Measurements from ENCODE around the gene TBRG1.

Gene TBRG1

DNA sequence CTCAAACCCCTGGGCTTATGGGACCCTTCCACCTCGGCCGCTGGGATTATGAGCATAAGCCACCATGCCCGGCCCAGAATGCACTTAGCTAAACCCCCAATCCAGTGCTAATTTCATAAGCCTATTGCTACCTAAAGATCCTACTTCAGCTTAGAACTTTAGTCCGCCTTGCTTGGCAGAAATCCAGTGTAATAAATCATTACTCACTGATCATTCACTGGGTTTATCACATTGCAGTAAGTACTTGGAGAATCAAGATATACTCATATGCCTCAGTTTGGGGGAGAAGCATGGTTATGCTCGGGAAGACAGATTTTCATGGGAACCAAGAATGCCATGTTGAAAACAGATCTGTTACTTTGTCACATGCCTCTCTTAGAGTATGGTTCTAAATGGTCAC, 3.8 kb upstream of the TBRG1 start:
- no peak for DNase-seq (ENCODE audit: low read depth)

DNA sequence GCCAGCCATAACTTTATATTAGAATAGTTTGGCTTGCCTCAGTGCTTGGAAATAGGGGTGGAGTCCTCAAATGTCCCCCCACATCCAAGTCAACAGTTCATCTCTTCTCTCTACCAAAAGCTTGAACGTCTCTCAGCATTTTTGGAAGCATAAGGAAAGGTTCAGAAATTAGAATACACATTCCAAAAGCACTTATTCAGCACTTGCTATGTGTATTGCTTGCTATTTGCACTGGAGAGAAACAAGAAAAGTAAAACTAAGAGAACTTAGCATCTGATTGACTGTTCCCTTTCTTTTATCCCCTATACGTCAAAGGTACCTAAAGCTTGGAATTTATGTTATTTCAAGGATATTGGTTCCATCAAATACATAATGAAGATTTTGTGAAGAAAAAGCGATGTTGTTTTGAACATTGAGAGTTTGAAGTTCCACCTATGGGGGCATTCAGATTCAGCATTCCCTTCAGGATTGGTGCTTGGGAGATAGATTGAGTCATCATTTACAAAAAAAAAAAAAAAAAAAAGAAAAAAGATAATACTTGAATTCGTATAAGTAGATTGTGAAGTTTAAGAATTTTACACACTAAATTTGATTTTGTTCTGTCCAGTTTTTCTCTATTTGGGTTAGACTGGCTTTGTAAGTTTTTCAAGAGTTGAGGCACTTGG, 1.3 kb downstream of the TBRG1 start:
- DNase-seq (ENCODE audit: low read depth), result no peak

DNA sequence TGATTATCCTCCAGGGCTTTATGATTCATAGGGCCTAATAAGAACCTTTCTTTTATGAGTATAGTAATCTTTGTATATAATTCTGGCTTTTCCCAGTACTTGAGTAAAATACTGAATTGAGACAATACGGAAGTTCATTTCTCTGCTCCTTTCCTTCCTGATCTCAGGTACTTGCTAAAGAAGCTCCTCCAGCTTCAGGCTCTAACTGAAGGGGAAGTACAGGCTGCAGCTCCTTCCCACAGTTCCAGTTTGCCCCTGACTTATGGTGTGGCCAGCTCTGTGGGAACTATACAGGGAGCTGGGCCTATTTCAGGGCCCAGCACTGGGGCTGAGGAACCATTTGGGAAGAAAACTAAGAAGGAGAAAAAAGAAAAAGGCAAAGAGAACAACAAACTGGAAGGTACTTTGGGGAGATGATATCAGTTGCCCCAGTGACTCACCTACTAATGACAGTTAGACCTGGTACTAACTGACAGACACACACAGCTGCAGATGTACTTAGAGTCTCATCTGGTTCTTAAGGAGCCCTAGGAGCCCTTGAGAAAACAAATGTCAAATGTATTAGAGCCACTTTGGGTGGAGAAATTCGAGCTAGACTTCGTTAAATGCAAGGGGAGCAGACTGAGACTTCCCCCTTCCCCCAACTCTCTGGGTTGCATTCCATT, 3.0 kb downstream of the TBRG1 start:
- no peak for DNase-seq (ENCODE audit: low read depth)

DNA sequence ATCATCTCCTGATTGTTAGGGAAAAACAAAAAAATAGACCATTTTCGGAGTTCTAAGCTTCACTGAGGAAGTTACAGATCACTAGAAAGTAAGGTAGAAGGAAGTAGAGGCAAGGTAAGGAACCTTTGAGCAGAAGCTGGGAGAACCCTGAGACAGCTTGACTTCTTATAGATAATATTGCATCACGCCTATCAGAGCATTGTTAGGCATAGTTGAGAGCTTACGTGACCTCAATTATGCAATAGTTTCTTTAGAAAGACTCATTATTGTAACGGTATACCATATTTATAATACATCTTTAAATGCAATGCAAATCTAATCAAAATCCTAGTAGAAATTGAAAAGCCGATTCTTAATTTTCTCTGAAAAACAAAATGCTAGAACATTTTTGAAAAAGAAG, 4.9 kb downstream of the TBRG1 start:
- DNase-seq (ENCODE audit: low read depth), result no peak

DNA sequence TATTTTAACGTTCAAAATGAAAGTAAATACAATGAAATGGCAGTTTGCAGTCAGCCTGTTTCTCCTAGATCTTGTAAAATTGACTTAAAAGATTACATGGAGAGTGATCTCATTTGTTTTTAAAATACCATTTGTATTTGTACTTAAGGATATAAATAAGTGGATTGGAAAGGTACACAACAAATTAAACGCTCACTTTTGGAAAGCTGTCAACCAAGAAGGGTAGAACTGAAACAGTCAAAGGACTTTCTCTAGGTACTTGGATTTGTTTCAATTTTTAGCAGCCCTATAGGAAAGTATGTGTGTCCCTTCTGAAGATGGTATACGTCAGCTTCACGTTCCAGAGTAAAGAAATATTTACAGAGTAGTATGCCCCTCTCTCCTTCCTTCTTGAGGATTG, 7.3 kb downstream of the TBRG1 start:
- DNase-seq (ENCODE audit: low read depth), result no peak

DNA sequence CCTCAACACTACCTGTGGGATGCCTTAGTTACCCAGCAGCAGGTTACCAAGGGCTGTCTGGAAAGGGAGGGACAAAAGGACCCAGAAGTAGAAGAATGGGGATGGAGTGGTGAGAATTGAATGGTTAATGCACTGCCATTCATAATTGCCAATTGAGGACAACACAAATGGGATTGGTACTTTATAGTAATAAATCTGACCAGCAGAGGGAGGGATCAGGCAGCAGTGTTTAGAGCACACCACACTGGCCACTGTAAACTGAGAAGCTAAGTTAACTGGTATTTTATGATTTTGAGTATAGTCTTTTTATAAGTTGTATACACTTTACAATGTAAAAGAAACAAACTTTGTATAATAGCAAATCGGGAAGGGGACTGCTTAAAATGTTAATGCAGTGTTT, 10.7 kb downstream of the TBRG1 start:
- no peak for DNase-seq (ENCODE audit: low read depth)

DNA sequence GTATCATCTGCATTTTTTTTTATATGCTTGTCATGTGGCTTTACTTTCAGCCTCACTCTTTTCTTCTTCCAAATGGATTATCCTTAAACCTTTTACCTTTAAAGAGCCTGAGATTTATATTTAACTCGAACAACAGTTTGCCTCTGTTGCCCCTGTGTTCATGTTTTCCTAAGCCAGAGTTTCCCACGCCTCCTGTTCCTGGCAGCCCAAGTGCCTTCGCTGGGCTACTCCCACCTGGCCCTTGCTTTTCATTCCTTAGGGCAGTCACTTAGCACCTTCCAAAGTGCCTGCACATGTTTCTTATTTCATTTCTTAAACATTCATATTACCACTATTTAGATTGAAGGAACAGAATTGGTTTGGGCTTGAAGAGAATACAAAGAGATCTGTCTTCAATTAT, 13.3 kb downstream of the TBRG1 start:
- DNase-seq (ENCODE audit: low read depth), result no peak

DNA sequence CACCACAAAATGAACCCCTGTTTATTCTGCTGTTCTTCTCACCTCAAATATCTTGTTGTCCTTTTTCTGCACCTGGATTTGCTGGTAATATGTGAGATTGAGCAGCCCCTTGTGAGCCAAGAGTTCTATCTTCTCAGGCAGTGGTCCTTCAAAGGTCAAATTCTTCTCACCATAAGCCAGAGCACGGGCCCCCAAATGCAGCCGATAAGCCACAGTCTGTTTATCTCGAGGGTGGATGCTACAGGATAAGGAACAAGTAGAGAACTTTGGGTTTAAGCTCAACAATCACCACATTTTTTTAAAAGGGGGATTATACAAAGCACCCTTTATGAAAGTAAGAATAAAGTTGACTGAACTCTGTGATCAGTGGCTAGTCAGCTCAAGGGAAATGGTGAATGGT, 15.8 kb downstream of the TBRG1 start:
- DNase-seq (ENCODE audit: low read depth), result no peak

DNA sequence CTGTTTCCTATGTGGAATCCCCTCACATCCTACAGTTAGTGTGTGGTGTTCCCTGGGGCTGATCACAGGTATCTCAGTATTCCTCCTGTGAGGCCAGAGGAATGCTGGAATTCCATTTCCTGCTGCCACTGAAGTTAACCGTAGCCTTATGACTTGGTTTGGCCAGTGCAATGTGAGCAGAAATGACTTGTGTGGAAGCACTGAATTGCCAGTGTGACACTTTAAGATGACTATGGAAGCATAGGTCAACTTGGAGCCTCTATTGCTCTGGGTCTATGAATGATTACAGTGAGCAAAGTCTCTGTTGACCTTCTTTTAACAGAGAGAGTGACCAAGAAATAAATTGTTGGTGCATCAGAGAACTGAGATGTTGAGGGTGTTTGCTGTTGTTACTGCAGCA, 16.5 kb downstream of the TBRG1 start:
- no peak for DNase-seq (ENCODE audit: low read depth)

DNA sequence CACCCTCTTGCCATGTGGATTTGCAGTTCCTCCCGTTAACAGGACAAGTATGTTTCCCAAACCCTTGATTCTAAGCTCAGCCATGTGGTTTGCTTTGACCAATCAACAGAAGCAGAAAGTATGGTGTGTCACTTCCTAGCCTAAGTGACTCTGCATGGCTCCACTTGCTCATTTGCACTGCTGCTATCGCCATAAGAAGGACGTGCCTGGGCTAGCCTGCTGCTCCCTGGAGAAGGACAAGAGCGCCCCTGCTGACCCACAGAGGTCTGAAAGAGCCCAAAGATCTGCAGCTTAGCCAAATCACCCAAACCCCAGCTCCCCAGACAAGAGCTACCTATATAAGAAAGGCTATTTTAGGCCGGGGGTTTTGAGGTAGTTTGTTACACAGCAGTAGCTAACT, 18.0 kb downstream of the TBRG1 start:
- DNase-seq (ENCODE audit: low read depth), result no peak

DNA sequence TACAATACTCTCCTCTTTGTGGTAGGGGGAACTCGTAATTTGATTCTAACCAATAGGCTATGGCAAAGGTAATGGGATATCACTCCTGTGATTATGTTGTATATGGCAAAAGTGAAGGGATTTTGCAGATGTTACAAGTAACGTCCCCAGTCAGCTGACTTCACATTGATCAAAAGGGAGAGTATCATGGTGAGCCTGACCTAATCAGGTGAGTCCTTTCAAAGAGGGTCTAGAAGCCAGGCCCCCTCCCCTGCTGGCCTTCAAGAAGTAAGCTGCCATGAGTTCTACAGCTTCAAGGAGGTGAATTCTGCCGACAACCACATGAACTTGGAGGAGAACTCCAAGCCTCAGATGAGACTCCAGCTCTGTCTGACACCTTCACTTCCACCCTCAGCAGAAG, 20.0 kb downstream of the TBRG1 start:
- DNase-seq (ENCODE audit: low read depth), result no peak

DNA sequence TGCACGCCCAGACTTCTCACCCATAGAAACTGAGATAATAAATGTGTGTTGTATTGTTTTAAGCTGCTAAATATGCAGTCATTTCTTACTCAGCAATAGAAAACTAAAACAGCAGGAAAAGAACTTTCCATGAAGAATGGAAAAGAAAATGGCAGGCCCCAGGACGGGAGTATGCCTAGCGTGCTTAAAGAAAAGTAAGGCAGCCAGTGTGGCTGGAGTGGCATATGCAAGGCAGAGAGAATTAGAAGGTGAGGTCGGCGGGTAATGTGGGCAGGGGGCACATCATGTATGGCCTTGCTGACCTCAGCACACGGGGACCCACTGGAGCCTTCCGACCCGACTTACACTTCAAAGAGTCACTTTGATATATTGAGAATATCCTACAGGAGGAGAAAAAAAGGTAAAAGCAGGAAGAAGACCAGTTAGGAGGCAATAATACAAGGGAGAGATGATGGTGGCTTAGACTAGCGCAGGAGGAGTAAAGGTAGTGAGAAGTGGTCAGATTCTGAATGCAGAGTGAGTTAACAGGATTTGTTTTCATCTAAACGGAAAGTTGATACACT, 20.5 kb downstream of the TBRG1 start:
- DNase-seq (ENCODE audit: low read depth), result no peak

DNA sequence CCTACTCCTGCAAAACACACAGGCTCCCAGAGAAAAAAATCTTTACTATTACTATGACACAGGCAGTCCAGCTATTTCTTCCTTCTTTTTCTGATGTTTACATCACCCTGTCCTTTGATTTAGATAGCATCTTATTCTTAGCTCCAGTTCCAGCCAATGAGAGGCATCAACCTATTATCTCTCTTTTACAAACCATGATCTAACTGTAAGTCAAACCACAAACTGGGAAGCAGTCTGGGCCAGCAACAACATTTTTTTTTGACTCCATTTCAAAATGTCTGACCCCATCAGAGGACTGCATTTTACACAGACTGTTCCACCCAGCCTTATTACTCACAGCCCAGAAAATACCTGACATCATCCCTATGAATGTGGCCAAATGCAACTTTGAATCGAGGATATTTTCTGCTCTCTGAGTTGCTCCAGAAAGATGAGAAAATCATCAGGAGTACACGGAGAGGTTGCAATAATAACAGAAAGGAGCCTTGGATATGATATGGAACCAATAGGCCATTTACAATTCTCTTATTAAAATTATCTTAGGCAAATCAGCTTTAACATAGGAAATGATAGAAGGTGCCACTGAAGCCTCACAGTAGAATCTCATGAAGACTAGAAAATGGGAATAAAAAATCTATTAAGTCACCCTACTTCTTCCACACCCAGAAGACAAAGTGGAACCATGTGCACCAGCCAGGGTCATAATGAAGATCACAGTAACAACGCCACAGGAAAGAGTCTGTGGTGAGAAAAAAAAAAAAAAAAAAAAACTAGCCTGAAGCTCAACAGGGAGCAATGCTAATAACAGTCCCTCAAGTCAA, 21.2 kb downstream of the TBRG1 start:
- no peak for DNase-seq (ENCODE audit: low read depth)

DNA sequence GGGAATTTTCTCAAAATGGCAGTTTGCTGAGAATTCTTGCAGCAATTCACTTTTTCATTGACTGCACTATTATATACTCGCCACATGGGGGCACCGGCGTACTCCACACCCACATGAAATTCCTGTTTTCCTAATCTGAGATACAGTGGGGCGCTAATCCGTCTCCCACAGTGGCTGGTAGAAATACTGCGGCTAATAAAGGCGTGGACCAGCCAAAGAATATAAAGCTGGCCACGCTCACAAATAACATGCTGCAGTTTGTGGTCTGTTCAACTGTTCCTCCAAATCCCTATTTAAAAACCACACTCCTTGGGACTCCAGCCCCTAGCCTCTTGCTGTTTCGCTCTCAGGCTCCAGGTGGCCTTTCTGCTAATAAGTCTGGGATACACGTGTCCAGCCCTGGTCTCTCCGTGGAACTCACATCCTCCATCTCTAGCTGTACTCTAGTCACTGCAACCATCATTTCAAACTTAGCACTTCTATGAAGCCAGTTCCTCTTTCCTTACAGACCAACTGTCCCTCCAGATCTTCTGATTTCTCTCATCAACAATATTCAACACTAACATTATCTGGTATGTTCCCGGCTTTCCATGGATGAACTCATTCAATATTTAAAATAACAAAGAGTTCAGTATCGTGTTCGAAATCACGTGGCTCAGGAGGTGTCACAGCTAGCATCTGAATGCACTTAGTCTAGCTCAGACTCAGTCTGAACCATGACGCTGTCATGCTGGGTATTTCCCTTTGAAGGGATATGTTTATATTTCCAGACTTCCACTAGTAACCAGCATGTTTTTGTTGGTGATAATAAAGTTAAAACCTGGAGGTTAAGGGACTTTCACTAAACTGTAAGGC, 22.0 kb downstream of the TBRG1 start:
- peak; percentile 11 for DNase-seq (ENCODE audit: low read depth)

DNA sequence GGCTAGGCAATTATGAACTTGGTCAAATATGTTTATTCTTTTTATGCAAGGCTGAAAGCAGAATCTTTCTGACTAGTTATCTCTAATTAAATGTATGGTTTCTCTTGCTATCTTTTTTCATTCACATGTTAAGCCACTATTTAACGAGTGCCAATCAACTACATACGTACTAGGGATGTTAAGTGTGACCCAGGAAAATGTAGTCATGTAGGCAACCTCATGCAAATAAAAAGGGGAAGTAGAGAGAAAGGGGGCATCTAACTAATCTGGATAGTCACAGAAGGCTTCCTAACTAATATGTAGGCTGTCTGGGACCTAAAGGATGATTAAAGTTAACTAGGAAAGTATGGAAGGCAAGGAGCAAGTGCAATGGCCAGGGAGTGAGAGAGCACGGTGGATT, 23.5 kb downstream of the TBRG1 start:
- DNase-seq (ENCODE audit: low read depth), result no peak

DNA sequence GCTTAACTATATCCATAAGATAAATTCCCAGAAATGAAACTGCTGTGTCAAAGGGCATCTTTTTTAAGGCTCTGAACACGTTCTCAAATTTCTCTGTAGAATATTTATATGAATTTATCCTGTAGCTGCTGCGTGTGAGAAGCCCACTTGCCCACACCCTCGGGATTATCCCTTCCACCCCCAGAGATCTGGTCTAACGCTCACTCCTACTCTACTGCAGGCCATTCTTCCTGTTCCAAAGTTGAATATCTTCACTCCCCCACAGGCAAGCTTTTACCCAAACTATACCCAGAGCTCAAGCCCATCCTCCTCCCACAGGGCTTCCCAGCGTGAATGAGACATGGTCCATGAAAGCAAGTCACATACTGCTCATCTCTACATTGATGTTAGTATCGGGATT, 25.9 kb downstream of the TBRG1 start:
- no peak for DNase-seq (ENCODE audit: low read depth)

DNA sequence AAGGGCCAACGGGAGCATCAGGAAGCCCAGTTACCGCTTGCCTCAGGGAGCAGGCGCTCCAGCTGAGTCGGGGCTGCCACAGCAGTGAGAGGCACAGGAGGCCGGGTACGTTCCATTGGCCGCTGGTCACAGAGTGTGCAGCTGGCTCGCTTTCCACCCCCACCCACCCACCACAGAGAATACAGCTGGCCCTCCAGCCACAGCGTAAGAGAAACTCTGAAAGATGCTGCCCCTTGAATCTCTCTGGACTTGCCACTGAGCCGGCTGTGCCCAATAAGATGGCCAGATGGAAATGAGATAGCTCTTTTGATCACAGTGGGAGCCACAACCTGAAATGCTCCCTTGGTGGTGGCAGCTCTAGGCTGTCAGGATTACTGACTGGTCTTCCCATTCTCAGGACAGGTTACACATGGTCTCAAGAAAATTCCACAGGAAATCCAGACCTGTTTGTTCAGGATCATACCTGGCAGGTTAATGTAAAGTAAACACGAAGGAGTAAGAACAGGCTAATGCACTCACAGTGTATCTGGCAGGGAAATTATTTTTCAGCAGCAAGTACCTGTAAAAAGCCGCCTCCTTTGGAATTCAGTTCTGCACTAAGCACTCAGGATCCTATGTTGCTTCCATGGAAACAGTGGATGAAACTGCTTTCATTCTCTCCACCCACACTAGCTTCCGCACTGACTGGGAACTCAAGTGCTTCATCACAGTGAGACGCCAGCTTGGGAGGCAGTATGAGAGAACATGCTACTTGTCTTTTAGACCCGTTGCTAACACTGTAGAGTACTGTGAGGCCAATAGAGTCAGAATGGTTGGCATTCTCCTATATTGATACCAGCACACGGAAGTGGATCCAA, 34.3 kb downstream of the TBRG1 start:
- no peak for DNase-seq (ENCODE audit: low read depth)

DNA sequence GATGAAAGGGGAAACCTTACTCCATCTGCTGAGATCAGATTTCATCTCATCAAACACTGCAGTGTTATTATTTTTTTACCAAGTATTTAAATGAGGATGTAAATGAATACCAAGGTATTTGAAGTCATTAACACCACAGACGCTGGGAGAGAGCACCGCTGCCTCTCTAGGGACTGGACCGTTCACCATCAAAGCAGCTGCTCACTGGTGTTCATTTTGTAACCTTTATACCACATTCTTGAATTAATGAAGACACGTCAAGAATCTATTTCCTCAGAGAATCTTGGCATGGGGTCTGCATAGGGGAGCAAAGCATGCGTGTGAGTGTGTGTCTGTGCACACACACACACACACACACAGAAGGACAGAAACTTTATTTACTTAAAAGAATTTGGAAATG, 35.2 kb downstream of the TBRG1 start:
- no peak for DNase-seq (ENCODE audit: low read depth)

DNA sequence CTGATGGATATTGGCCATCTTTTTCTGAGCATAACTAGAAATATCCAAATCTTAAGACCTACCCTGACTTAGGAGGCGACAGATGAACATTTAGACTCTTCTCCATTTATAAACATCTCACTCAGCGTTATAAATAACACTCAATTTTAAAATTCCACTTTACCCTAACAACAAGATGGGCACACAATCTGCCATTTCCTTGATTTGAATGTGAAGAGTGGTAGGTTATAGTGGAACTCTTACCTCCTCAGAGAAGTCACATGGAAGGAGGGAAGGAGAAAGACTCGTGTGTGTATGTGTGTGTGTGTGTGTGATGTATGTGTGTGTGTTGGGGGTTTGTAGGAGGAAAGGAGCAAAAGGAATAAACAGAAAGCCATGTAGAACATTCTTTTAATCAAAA, 35.8 kb downstream of the TBRG1 start:
- no peak for DNase-seq (ENCODE audit: low read depth)

DNA sequence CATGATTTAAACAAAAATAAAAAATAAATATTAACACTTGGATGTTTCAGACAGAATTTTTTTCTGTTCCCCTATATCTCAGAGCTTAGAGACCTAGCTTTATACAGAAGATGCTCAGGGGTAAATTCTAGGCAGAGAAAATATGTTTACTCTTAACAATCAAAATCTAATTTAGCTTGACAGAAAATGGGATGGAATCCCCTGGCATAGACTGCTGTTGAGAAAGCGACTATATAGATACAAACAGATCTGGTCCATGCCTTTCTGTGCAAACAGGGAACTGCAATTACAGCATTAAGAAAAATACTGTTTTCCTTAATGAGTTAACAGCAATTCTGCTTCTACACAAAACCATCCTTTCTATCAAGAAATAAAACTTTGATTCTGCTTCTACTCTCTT, 36.3 kb downstream of the TBRG1 start:
- no peak for DNase-seq (ENCODE audit: low read depth)

DNA sequence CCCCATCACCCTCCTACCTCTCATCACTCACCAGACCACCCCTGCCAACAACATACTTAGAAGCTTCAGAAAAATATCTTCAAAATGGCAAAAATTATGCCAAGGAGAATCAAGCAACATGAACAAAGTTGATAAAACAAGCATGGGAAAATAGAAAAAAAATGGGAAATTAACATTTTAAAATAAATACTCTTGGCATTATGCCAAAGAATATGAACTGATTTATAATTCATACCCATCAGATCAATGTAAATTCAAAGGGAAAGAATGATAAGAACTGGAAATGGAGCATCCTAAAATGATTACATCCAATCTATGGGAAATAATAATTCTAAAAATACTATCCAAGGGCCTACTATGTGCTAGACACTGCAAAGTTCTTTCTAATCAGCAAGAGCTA, 38.9 kb downstream of the TBRG1 start:
- no peak for DNase-seq (ENCODE audit: low read depth)

Measured in activated T-cell treated with anti-CD3 and anti-CD28 coated beads for 1 hour (primary cell).